RWPE1 (cell line): ENCODE results near the gene ZNF521.

Experiments
- CTCF ChIA-PET: fragments of 350-600 bp; sonication (Branson Sonifier 250); formaldehyde crosslinking; extraction: SDS; loops from one replicate; lab custom pipeline; 2021; lab: Yijun Ruan, JAX
- POLR2A ChIA-PET: fragments of 400-600 bp; formaldehyde crosslinking; extraction: SDS; loops from one replicate; lab custom pipeline; 2020; ENCODE audit warnings: antibody characterized with exemption; ENCODE audit not compliant: low non-redundant PET; lab: Yijun Ruan, JAX
- DNase-seq: peaks from one replicate; pipeline ENCODE4 v3.0.0; 2012; ENCODE audit warnings: low spot score
- H3K27ac ChIP-seq: fragments of 450-650 bp; 2 replicates; pipeline ENCODE4 v1.5.1; 2017
- TF ChIP-seq, protein P1 (sequence below): fragments of 450-650 bp; conservative IDR thresholded peaks from 2 replicates; pipeline ENCODE4 v1.5.1; 2017; ENCODE audit warnings: low read depth, mild to moderate bottlenecking

ZNF521 gene

DNA sequence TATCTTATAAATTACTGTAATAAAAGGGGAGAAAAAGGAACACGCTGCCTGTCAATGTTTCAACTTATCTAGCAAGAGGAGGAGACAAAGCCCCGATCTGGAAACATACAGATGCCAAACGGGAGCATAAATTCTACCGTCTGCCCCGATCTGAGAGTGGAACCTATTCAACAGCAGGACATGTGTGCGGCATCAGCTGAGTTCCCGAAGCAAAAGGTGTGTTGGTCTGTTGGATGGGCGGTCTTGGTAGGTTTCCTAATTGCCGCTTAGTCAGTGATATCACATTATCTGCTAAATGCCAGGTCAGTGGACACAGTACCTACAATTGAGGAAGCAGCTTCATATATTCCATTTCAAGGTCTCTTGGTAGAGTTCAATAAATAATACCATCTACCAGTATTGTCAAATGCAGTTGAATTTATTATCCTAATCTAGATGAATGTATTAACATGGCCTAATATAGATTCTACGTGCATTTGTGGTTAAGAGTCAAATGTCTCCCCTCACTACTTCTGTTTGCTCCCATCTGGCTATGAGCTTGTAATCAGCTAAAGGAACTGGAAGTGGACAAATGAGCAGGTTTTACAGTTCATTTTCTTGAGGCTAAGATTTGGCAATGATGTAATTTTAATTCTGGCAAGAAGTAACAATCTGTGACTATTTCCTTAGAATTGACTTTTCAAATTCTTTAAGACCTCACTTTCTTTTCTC lies 219.0 kb downstream of the ZNF521 start:
- H3K27ac ChIP-seq, result no peak overlapping the region
- no peak for DNase-seq
- CTCF ChIA-PET, result no interaction called here
- POLR2A ChIA-PET, result no interaction called here
- TF ChIP-seq, protein P1, sequence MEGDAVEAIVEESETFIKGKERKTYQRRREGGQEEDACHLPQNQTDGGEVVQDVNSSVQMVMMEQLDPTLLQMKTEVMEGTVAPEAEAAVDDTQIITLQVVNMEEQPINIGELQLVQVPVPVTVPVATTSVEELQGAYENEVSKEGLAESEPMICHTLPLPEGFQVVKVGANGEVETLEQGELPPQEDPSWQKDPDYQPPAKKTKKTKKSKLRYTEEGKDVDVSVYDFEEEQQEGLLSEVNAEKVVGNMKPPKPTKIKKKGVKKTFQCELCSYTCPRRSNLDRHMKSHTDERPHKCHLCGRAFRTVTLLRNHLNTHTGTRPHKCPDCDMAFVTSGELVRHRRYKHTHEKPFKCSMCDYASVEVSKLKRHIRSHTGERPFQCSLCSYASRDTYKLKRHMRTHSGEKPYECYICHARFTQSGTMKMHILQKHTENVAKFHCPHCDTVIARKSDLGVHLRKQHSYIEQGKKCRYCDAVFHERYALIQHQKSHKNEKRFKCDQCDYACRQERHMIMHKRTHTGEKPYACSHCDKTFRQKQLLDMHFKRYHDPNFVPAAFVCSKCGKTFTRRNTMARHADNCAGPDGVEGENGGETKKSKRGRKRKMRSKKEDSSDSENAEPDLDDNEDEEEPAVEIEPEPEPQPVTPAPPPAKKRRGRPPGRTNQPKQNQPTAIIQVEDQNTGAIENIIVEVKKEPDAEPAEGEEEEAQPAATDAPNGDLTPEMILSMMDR, result no peak

DNA sequence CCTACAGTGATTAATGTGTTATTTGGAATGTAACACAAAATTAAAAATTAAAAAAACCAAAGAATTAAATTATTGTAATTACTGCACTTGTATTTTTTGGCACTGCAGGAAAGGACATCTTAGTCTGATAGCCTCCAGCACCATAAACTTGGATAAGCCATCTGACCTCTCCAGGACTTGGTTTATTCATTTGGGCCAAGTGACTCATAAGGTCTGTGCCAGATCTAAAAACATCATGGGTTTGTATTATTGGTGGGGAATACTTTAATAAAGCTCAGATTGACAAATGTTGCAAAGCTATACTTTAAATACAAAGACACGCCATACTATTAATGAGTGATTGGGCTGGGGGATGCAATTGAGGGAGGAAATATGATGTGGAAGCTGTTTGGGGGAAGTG lies 225.2 kb downstream of the ZNF521 start:
- ChIA-PET POLR2A (no interaction called here), CTCF (no interaction called here)
- H3K27ac ChIP-seq, result no peak overlapping the region
- TF ChIP-seq, protein P1, result no peak
- DNase-seq, result no peak

DNA sequence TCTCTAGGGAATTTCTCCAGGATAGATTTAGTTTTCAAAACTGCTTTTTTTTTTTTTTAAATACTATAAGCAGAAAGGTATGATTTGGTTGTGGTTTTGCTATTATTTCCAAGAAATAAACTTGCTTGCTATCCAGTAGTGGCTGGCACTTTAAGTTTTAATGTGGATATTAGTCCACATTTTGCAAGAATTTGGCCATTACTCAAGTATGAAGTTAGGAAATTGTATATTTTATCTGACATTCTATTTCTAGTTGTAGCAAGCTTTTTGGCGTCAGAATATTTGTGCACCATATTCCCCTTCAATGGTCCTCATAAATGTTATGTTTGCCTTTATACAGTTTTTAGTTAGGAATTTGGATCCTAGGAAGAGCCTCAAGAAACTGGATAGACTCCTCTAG lies 226.3 kb downstream of the ZNF521 start:
- no peak overlapping the region for H3K27ac ChIP-seq
- TF ChIP-seq, protein P1, result no peak
- DNase-seq, result no peak
- ChIA-PET POLR2A (no interaction called here), CTCF (no interaction called here)

DNA sequence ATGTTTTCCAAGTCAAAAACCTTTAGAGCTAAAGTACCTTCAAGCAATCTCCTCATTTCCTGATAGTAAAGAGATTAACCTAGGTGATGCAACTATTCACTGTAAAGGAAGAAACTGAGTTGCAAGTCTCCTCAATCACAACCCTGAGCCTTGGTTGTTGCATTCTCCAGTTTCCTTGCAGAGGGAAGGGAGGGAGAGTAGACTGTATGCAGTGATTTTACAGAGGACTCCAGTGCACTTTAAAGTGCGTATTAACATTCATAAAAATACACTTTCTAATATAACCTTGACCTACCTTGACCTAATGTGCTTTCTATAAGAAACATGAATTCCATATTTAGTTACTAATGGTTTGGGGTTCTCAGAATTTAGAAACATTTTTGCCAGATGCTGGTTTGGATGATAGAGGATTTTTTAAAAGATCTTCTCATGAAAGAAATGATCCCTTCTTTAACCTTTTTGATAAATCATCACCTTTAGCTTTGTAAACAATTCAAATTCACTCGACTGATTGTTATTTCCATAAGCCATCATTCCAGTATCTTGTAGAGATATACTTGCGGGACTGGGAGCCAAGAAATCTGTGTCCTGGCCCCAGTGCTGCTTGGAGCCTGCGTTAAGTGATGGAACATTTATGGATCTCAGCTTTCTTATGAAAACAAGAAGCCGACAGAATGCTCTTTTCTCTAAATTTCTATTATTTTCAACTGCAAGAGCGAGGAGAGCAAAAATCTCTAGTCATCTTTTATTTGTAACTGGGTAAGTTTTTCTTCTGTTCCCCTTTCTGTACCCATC lies 228.3 kb downstream of the ZNF521 start:
- TF ChIP-seq, protein P1, result no peak
- no peak for DNase-seq
- CTCF ChIA-PET, result no interaction called here
- POLR2A ChIA-PET, result no interaction called here
- H3K27ac ChIP-seq, result no peak overlapping the region

DNA sequence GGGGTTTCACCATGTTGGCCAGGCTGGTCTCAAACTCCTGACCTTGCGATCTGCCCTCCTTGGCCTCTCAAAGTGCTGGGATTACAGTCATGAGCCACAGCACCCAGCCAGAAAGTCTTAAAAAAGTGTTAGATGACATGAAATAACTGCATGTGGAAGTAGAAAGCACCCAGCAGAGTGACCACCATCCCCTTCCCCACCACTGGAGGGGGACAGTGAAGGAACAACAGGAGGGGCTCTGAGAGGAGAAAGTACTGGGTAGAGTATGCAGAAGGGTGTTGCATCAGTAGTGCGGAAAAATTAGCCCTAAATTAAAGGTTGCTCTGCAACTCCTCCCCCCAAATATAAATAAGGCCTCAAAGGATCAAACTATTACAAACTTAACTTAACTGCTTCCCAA lies 230.5 kb downstream of the ZNF521 start:
- POLR2A ChIA-PET, result no interaction called here
- CTCF ChIA-PET, result no interaction called here
- DNase-seq, result no peak
- no peak overlapping the region for H3K27ac ChIP-seq
- TF ChIP-seq, protein P1, result no peak

DNA sequence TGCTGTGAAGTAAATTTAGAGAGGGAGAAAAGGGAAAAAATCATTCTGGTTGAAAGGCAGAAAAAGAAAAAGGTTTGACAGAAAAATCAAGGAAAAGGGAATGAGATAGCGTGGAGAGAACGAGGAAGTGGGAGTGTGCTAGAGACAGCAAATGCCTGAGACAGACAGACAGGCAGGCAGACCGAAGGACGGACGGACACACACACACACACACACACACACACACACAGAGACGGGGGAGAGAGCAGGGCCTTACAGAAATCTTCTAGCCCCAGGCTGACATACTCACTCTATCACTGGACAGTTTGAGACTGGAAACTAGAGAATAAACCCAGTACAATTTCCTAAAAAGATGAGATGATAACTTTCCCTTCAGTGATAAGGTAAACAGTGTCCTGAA lies 238.4 kb downstream of the ZNF521 start:
- no peak overlapping the region for H3K27ac ChIP-seq
- ChIA-PET CTCF (no interaction called here), POLR2A (no interaction called here)
- TF ChIP-seq, protein P1, result no peak
- no peak for DNase-seq
